Osteocyte (in vitro differentiated cells): ENCODE measurements around the gene PRKG1. TPM values are rescaled to one million over a fixed set of nuclear protein-coding genes. Genes with fewer than 3 reads are reported as not detected.

Experiments used
- DNase-seq: peaks from one replicate; pipeline ENCODE4 v3.0.0; 2021; ENCODE audit warnings: mixed read lengths; ENCODE audit not compliant: unreplicated experiment; ENCODE audit errors: extremely low spot score
- H3K27ac Mint-ChIP-seq: one replicate; pipeline ENCODE4 v1.8.0; 2021; ENCODE audit warnings: mild to moderate bottlenecking, mixed read lengths; ENCODE audit not compliant: unreplicated experiment
- H3K27me3 Mint-ChIP-seq: one replicate; pipeline ENCODE4 v1.8.0; 2021; ENCODE audit warnings: mixed read lengths; ENCODE audit not compliant: unreplicated experiment
- H3K36me3 Mint-ChIP-seq: one replicate; pipeline ENCODE4 v1.8.0; 2021; ENCODE audit warnings: mixed read lengths; ENCODE audit not compliant: unreplicated experiment
- H3K4me1 Mint-ChIP-seq: one replicate; pipeline ENCODE4 v1.8.0; 2021; ENCODE audit warnings: mixed read lengths; ENCODE audit not compliant: unreplicated experiment
- H3K4me3 Mint-ChIP-seq: one replicate; pipeline ENCODE4 v1.8.0; 2021; ENCODE audit warnings: mild to moderate bottlenecking, moderate library complexity, mixed read lengths; ENCODE audit not compliant: unreplicated experiment
- H3K9me3 Mint-ChIP-seq: one replicate; pipeline ENCODE4 v1.8.0; 2021; ENCODE audit warnings: mixed read lengths; ENCODE audit not compliant: unreplicated experiment
- CTCF ChIP-seq: fragments of 200-600 bp; sonication (generic); IDR thresholded peaks from 2 replicates; pipeline ENCODE4 v1.5.0; 2021; ENCODE audit warnings: antibody characterized with exemption, mild to moderate bottlenecking, moderate library complexity
- total RNA-seq: library from RNA; stranded (reverse); gene quantifications from 2 replicates; pipeline ENCODE4 v1.2.1, GENCODE V29; 2021

Gene PRKG1
- total RNA-seq, 1 donor from 2014 or later, result 10.8 TPM

- peaks cover 7% of the 10 kb centered on the region for H3K4me1 Mint-ChIP-seq
- no peaks in the 10 kb centered on the region for H3K27me3 Mint-ChIP-seq
- H3K27ac Mint-ChIP-seq, result no peak overlapping the region
- no peak for TF ChIP-seq CTCF
- DNase-seq, result no peak
- no peak overlapping the region for H3K4me3 Mint-ChIP-seq
- H3K9me3 Mint-ChIP-seq, result peaks cover 3% of the 10 kb centered on the region
- H3K36me3 Mint-ChIP-seq, result no peaks in the 10 kb centered on the region
Observed at GRCh38 chr10:52071814-52072213, 997.5 kb downstream of the PRKG1 start.

- TF ChIP-seq CTCF, result no peak
- no peak overlapping the region for H3K27ac Mint-ChIP-seq
- no peak overlapping the region for H3K4me3 Mint-ChIP-seq
- DNase-seq, result no peak
- no peaks in the 10 kb centered on the region for H3K36me3 Mint-ChIP-seq
- H3K27me3 Mint-ChIP-seq, result no peaks in the 10 kb centered on the region
- no peaks in the 10 kb centered on the region for H3K9me3 Mint-ChIP-seq
- peaks cover 7% of the 10 kb centered on the region for H3K4me1 Mint-ChIP-seq
Observed at GRCh38 chr10:52074505-52075026, 1000.3 kb downstream of the PRKG1 start.

DNA sequence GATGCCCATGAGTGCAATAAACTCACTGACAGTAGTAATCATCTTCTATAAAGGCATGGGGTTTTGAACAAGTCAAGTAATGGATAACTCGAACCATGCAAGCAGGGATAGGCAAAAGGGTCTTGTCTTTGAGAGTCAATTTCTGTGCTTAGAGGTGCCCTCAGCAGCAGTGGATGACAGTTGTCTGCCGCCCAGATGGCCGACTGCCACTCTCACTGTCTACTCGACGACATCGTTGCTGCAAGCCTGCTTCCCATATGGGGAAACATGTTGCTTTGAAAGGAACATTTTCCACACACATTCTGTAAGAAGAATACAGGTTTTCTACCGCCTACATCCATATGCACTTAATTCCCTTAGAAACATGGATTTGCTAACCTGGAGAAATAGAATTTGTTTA is 1003.5 kb downstream of the PRKG1 start:
- no peak for TF ChIP-seq CTCF
- Mint-ChIP-seq H3K4me1 (peaks cover 4% of the 10 kb centered on the region), H3K4me3 (no peak overlapping the region), H3K9me3 (no peaks in the 10 kb centered on the region), H3K27ac (no peak overlapping the region), H3K36me3 (no peaks in the 10 kb centered on the region), H3K27me3 (no peaks in the 10 kb centered on the region)
- no peak for DNase-seq

DNA sequence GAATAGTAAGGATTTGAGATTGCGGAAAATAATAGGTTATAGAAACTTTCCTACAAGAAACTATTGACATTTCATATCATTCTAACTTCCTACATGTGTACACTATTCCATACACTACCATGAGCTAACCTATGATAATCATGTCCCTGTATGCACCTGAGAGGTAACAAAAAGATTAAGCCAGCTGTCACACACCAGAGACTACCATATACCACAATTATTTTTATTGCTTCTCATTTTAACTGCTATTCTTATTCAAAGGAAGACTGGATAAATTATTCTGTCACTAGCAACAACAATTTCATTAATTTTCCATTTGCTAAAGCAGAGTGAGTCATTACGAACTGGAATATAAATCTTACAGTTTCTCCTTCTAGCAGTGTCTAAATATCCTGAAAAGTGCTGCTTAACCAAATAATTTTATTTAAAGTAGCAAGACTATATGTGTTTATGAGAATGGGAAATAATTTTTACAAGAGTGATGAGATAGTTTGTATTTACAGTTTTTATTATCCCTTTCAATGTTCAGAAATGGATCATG is 1004.2 kb downstream of the PRKG1 start:
- Mint-ChIP-seq H3K36me3 (no peaks in the 10 kb centered on the region), H3K4me3 (no peak overlapping the region), H3K27me3 (no peaks in the 10 kb centered on the region), H3K27ac (no peak overlapping the region), H3K4me1 (peaks cover 4% of the 10 kb centered on the region), H3K9me3 (no peaks in the 10 kb centered on the region)
- DNase-seq, result no peak
- TF ChIP-seq CTCF, result no peak

DNA sequence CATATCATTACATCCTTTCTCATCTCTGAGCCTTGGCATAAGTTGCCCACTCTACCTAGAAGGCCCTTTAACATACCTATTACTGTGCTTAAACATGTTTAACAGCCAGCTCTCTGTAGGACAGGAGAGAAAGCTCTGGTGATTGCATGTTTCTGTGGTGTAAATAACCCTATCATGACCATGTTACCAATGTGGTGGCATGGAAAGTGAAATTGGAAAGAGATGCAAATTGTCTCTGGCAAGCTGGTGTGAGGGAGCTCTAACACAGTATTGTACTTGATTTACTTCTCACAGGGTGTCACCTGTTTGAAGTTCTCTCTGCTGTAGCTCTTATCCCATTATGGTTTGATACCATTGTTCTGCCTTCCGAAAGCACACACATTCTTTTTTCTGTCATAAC is 1008.0 kb downstream of the PRKG1 start:
- DNase-seq, result no peak
- no peaks in the 10 kb centered on the region for H3K4me1 Mint-ChIP-seq

More for the DNA sequence above, 1008.0 kb downstream of the PRKG1 start:
- no peak for TF ChIP-seq CTCF
- peaks cover 3% of the 10 kb centered on the region for H3K27me3 Mint-ChIP-seq
- no peaks in the 10 kb centered on the region for H3K9me3 Mint-ChIP-seq
- no peak overlapping the region for H3K4me3 Mint-ChIP-seq
- H3K27ac Mint-ChIP-seq, result no peak overlapping the region
- no peaks in the 10 kb centered on the region for H3K36me3 Mint-ChIP-seq
